Large intestine (tissue), 1 donor: ENCODE results near the gene ZNF248. TPM values are rescaled to one million over a fixed set of nuclear protein-coding genes. Genes with fewer than 3 reads are reported as not detected.

Experiments used
- polyA plus RNA-seq: library from polyadenylated mRNA; unstranded; fragments of 120-200 nt; gene quantifications from one replicate; pipeline ENCODE4 v1.2.1, GENCODE V29; 2013

The ZNF248 gene
- polyA plus RNA-seq, 1 donor = 25.1 TPM

Other genes with a start within 250 kb of the ZNF248 start
- gene ZNF25, start 119.0 kb upstream of the ZNF248 start, polyA plus RNA-seq = 7.0 TPM
- gene ZNF33A, start 153.1 kb upstream of the ZNF248 start, polyA plus RNA-seq = 40.9 TPM
- gene ZNF37A, start 236.7 kb upstream of the ZNF248 start, polyA plus RNA-seq = 12.9 TPM